ENCODE measurements around the gene TRAF2.
"Not testable (repeated sequence)": the region's sequence is repeated elsewhere in the genome, so short reads cannot be mapped to it uniquely, and the experiment has no call there.

TRAF2 gene, protein sequence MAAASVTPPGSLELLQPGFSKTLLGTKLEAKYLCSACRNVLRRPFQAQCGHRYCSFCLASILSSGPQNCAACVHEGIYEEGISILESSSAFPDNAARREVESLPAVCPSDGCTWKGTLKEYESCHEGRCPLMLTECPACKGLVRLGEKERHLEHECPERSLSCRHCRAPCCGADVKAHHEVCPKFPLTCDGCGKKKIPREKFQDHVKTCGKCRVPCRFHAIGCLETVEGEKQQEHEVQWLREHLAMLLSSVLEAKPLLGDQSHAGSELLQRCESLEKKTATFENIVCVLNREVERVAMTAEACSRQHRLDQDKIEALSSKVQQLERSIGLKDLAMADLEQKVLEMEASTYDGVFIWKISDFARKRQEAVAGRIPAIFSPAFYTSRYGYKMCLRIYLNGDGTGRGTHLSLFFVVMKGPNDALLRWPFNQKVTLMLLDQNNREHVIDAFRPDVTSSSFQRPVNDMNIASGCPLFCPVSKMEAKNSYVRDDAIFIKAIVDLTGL
- 44.3 to 74.4 reads per million in 2 experiments for total RNA-seq

DNA sequence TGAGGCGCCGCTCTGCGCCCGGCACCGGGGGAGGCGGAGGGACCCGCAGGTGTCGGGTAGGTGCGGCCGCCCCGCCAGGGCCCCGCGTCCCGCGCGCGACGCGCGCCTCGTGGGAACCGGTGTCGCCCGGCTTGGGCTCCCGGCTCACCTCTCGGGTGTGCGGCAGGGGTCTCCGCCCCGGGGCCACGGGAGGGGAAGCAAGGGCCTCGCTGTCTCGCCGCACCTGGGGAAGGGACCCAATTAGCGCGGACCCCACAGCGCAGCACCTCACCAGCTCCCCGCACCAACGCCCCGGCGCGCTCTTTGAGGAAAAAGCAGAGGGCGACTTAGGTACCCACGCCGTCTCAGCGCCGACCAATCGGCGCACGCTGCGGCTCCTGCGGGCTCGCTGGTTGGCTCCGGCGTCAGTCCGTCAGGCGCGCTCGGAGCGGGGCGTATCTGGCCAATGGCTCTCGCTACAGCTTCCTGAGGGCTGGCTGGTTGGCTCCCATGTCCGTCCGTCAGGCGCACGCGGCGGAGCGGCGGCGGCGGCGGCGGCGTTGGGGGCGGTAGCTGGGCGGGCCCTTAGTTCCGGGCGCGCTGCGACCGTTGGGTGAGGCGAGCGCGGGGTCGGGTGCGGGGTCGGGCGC, at the start of gene TRAF2:
Gene TRAF2, plus strand, starts transcription at position 567 of the 629 bp plus-strand sequence. CDS start 12,225 bp downstream, outside the sequence.
- DNase-seq (ENCODE audit: low read depth): peak; percentile 96

GRCh38 chr9:136837146-136837855, 49.0 kb upstream of the TRAF2 start:
- DNase-seq (ENCODE audit: low read depth): no peak

- not testable (repeated sequence) for DNase-seq (ENCODE audit: low read depth)
Observed at GRCh38 chr9:136837856-136838277, 48.4 kb upstream of the TRAF2 start.

- no peak for DNase-seq (ENCODE audit: low read depth)
Observed at GRCh38 chr9:136838314-136839228, 47.7 kb upstream of the TRAF2 start.

- DNase-seq (ENCODE audit: low read depth): no peak
Observed at GRCh38 chr9:136839229-136840139, 46.8 kb upstream of the TRAF2 start.

DNA sequence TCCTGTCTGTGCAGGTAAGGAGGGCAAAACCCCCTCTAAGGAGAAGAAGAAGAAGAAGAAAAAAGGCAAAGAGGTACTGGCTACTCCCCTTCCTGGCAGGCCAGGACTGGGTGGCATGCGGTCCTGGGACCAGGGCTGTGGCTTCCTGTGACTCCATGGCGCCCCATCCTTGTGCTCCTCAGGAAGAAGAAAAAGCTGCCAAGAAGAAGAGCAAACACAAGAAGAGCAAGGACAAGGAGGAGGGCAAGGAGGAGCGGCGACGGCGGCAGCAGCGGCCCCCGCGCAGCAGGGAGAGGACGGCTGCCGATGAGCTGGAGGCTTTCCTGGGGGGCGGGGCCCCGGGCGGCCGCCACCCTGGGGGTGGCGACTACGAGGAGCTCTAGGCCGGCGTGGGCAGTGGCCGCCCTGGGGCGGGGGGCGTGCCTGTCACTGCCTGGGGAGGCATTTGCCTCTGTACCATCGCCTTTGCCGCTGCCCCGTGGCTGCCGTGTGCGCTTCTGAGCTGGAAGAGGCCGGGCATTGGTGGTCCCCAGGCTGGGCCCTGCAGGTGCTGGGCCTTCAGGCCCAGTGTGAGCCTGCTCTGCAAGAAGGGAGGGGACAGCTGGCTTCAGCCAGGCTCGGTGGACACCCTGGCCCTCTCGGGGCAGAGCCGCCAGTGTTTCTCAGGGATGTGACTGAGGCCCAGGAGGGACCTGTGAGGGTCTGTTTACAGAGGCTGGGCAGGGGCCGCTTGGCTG, 46.0 kb upstream of the TRAF2 start:
- no peak for DNase-seq (ENCODE audit: low read depth)

DNA sequence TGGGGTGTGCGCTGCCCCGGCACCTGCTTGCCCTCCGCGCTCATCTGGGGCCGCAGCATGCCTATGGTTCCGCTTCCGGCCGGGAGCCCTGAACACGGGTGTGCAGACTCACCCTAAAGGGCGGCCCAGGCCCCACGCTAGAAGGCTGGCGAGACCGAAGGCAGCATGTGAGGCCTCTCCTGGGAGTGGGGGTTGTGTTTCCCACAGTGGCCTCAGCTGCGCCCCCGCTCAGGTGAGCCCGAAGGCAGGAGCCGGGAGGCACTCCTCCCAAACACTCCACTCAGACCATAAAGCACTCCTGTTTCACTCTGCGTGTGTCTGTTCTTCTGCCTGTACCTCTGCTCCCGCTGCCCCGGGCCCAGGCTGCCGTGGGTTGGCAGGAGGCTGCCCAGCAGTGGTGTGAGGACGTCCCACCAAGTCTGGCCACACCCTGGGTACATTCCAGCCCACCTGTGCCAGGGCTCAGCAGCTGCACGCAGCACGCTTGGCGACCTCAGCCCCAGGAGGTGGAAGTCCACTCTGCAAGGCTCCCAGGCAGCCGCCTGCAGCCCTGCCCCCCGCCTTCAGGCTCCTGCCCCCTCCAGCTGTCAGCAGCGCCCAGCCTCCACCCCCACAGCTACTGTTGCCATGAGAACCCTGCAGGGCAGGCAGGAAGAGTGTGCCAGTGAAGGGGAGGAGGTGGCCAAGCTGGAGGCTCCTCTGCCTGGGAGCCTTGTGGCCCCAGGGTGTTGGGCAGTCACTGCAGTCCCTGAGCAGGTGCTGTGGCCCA, 45.3 kb upstream of the TRAF2 start:
- DNase-seq (ENCODE audit: low read depth): no peak

GRCh38 chr9:136841646-136842379, 44.5 kb upstream of the TRAF2 start:
- DNase-seq (ENCODE audit: low read depth): not testable (repeated sequence)

GRCh38 chr9:136842380-136842948, 43.9 kb upstream of the TRAF2 start, which contains the start of gene AJM1:
AJM1 (plus strand) TSS chr9:136842478; CDS start chr9:136844415, 1,937 bp downstream.
- peak; percentile 65 for DNase-seq (ENCODE audit: low read depth)

DNA sequence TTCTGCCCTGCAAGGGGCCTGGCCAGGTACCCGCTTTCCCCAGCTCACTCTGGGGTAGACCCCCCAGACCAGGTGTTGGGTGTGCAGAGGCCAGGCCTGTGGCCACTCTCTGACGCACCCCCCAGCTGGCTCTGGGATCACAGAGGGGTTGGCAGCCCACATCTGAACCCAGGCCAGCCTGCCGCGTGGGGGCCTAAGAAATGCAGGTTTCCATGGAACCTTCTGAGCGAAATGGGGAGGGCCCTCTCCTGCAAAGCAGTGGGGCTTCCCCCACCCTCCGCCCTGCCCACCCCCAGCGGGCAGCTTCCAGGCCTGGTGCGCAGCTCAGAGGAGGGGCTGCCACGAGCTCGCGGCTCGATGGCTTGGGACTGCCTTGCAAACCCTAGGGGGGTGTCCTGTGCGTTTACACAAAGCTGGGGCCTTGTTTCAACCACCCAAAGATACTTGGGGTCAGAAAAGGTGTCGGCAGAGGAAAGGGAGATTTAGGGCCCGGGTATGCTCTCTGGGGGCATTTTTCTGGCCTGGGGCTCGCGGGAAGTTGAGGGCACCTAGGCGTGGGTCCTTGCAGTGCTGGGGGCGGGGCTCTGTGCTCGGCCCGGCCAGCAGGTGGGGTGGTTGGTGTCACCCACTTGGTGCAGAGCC, 43.0 kb upstream of the TRAF2 start:
- not testable (repeated sequence) for DNase-seq (ENCODE audit: low read depth)

DNA sequence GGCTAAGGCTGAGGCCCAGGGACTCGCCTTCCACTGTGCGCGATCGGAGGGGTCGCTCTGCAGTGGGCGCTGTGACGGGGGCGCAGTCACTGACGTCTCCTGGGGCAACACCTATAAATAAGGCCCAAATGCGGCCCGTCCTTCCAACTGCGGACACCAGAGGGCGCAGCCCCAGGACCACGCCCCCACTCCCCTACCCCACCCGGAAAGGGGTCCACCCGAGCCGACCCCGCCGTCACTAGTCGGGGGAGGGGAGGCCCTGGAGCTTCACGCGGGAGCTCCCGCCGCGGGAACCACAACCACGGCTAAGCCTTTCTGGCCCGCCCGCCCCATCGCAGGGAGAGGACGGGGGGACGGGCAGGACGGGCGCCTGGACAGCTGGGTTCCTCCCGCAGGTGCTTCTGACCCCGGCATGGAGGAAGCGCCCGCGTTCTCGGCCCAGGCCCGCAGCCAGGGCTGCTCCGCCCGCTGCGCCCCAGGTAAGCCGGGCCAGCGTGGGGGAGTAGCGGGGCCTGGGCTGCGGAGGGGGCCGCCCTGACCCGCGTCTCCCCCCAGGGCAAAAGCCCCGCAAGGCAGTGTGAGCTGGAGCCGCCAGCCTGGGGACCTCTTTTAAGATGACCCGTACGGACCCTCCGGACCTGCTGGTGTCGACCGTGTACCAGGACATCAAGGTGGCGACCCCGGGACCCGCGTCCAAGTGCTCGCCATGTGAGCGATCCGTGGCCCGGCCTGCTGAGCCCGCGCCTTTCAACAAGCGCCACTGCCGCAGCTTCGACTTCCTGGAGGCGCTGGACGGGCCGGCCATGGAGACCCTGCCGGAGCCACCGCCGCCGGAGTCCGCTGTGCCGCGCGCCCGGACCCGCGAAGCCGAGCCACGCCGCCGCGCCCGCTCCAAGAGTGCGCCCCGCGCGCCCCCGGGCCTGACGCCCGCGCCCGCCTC, 42.2 kb upstream of the TRAF2 start:
- DNase-seq (ENCODE audit: low read depth): peak; percentile 34

DNA sequence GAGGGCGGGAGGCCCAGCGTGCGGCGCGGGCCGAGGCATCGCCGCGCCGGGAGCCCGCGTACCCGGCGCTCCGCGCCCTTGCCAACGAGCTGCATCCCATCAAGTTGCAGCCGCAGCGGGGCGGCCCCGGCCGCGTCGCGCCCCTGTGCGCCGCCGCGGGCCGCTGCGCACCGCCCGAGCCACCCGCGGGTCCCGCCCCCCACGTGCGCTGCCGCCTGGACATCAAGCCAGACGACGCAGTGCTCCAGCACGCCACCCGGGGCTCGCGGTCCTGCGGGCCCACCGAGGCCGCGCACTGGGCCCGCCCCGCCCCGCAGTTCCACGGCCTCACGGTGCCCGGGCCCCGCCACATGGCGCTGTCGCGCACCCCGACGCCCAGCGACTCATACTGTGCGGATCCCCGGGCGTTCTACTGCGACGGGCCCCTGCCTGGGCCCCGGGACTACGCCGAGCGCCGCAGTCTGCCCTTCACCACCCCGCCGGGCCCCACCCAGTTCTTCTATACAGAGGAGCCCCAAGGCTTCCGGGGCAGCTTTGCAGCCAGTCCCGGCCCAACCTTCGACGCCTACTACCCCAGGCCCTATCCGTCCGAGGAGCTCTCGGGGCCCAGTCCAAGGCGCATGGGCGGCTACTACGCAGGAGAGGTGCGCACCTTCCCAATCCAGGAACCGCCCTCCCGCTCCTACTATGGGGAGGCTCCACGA, 41.4 kb upstream of the TRAF2 start:
- DNase-seq (ENCODE audit: low read depth): no peak

- DNase-seq (ENCODE audit: low read depth): no peak
Observed at GRCh38 chr9:136845465-136846260, 40.7 kb upstream of the TRAF2 start.

DNA sequence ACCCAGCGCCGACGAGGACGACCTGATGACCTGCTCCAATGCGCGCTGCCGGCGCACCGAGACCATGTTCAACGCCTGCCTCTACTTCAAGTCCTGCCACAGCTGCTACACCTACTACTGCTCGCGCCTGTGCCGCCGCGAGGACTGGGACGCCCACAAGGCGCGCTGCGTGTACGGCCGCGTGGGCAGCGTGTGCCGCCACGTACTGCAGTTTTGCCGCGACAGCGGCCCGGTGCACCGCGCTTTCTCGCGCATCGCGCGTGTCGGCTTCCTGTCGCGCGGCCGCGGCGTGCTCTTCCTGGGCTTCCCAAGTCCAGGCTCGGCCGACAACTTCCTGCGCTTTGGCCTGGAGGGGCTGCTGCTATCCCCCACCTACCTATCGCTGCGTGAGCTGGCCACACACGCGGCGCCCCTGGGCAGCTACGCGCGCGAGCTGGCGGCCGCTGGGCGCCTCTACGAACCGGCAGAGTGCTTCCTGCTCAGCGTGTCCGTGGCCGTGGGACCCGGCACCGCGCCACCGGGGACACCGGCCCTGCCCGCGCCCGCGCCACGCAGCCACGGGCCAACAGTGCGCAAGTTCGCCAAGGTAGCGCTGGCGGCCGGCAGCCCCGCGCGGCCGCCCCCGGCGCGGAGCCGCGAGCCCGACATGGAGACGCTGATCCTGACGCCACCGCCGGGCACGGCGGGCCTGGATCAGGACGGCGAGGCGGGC, 39.8 kb upstream of the TRAF2 start:
- no peak for DNase-seq (ENCODE audit: low read depth)

Data from T follicular helper cell (primary cell).